ENCODE data around the gene UNC5B.
A peak's percentile ranks its signal among the peaks of the same experiment; 100 is the strongest.
"Not testable (repeated sequence)": the region's sequence is repeated elsewhere in the genome, so short reads cannot be mapped to it uniquely, and the experiment has no call there.

The UNC5B gene

GRCh38 chr10:71268247-71268691, 55.9 kb downstream of the UNC5B start:
- peak; percentile 73 for DNase-seq (ENCODE audit: low spot score)

GRCh38 chr10:71268758-71269157, 56.4 kb downstream of the UNC5B start:
- no peak for DNase-seq (ENCODE audit: low spot score)

- DNase-seq (ENCODE audit: low spot score) = no peak
Observed at GRCh38 chr10:71269301-71270288, 57.2 kb downstream of the UNC5B start.

- peak; percentile 85 for DNase-seq (ENCODE audit: low spot score)
Observed at GRCh38 chr10:71270301-71271220, 58.2 kb downstream of the UNC5B start.

- no peak for DNase-seq (ENCODE audit: low spot score)
Observed at GRCh38 chr10:71271662-71272055, 59.3 kb downstream of the UNC5B start.

- peak; percentile 78 for DNase-seq (ENCODE audit: low spot score)
Observed at GRCh38 chr10:71272056-71272771, 59.8 kb downstream of the UNC5B start.

- not testable (repeated sequence) for DNase-seq (ENCODE audit: low spot score)
Observed at GRCh38 chr10:71272974-71273373, 60.6 kb downstream of the UNC5B start.

GRCh38 chr10:71273506-71273905, 61.1 kb downstream of the UNC5B start:
- no peak for DNase-seq (ENCODE audit: low spot score)

- DNase-seq (ENCODE audit: low spot score) = no peak
Observed at GRCh38 chr10:71274901-71275796, 62.8 kb downstream of the UNC5B start.

- DNase-seq (ENCODE audit: low spot score) = no peak
Observed at GRCh38 chr10:71276873-71277272, 64.5 kb downstream of the UNC5B start.

- no peak for DNase-seq (ENCODE audit: low spot score)
Observed at GRCh38 chr10:71277914-71278665, 65.7 kb downstream of the UNC5B start.

- DNase-seq (ENCODE audit: low spot score) = no peak
Observed at GRCh38 chr10:71278691-71279588, 66.6 kb downstream of the UNC5B start.

GRCh38 chr10:71279590-71280170, 67.3 kb downstream of the UNC5B start:
- DNase-seq (ENCODE audit: low spot score) = no peak

- no peak for DNase-seq (ENCODE audit: low spot score)
Observed at GRCh38 chr10:71280216-71280615, 67.8 kb downstream of the UNC5B start.

GRCh38 chr10:71280825-71281224, 68.5 kb downstream of the UNC5B start:
- no peak for DNase-seq (ENCODE audit: low spot score)

- DNase-seq (ENCODE audit: low spot score) = no peak
Observed at GRCh38 chr10:71281646-71282322, 69.4 kb downstream of the UNC5B start.

GRCh38 chr10:71282323-71282680, 69.9 kb downstream of the UNC5B start:
- DNase-seq (ENCODE audit: low spot score) = no peak

GRCh38 chr10:71283410-71283809, 71.0 kb downstream of the UNC5B start:
- DNase-seq (ENCODE audit: low spot score) = no peak

Data from AG08395 (cell line).